Activated CD8-positive, alpha-beta memory T cell treated with anti-CD3 and anti-CD28 coated beads, Interleukin-2, amount 10 ng/mL, durations not matched to agents 7 days and 5 days (primary cell): ENCODE results near the gene C22orf31. TPM values are rescaled to one million over a fixed set of nuclear protein-coding genes. Genes with fewer than 3 reads are reported as not detected.
"Not testable (repeated sequence)": the region's sequence is repeated elsewhere in the genome, so short reads cannot be mapped to it uniquely, and the experiment has no call there.

Experiments
- ATAC-seq: fragments of 150-1000 bp; cut with Tn5 transposase; one replicate; pipeline ENCODE4 v1.10.0; 2021; ENCODE audit warnings: moderate library complexity
- CTCF ChIA-PET: fragments of 350-600 bp; sonication (Branson Sonifier 250); formaldehyde crosslinking; loops from one replicate; lab custom pipeline; 2021; ENCODE audit warnings: antibody characterized with exemption; lab: Charles Lee
- DNase-seq: peaks from one replicate; pipeline ENCODE4 v3.0.0-alpha.2; 2020
- H3K27ac Mint-ChIP-seq: one replicate; pipeline ENCODE4 v1.8.0; 2021; ENCODE audit warnings: mild to moderate bottlenecking, mixed read lengths
- H3K27me3 Mint-ChIP-seq: one replicate; pipeline ENCODE4 v1.8.0; 2021; ENCODE audit warnings: mixed read lengths
- H3K36me3 Mint-ChIP-seq: one replicate; pipeline ENCODE4 v1.8.0; 2021; ENCODE audit warnings: mild to moderate bottlenecking, mixed read lengths
- H3K4me1 Mint-ChIP-seq: one replicate; pipeline ENCODE4 v1.8.0; 2021; ENCODE audit warnings: mixed read lengths
- H3K4me3 Mint-ChIP-seq: one replicate; pipeline ENCODE4 v1.8.0; 2021; ENCODE audit warnings: mild to moderate bottlenecking, moderate library complexity, mixed read lengths
- H3K9me3 Mint-ChIP-seq: one replicate; pipeline ENCODE4 v1.8.0; 2022; ENCODE audit warnings: low read depth, mixed read lengths
- total RNA-seq, 2 experiments: library from RNA; stranded (reverse); gene quantifications; one replicate each; pipeline ENCODE4 v1.2.3, GENCODE V29; 2021

The C22orf31 gene
- total RNA-seq, 2 experiments from 2014 or later = not detected

DNA sequence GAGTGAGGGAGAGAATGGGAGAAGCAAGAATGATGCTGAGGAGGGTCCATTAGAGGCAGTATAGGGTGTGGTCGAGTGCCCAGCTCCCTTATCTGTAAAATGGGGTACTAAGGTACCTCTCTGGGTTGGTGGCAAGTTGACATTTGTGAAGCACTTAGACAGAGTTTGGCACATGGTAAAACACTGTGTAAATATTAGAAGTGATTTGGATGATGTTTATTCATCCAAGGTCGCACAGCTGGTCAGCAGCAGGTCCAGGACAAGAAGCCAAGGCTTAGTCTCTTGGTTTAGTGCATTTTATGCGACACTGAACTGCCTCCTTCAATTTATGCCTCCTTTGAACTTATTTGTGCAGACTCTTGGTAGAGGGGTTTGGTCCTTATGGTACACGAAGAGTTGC, 30.6 kb upstream of the C22orf31 start:
- no peaks in the 10 kb centered on the region for H3K9me3 Mint-ChIP-seq
- H3K36me3 Mint-ChIP-seq = no peaks in the 10 kb centered on the region
- H3K27ac Mint-ChIP-seq = no peak overlapping the region
- H3K4me1 Mint-ChIP-seq = peaks cover 2% of the 10 kb centered on the region
- CTCF ChIA-PET = interaction anchor here (1.0 kb wide), 1 partner anchor 11 kb away, joined by 3 read pairs; no protein-coding TSS in a partner anchor
- peaks cover 55% of the 10 kb centered on the region for H3K27me3 Mint-ChIP-seq
- no peak overlapping the region for H3K4me3 Mint-ChIP-seq
- DNase-seq (no peak), ATAC-seq (no peak)

DNA sequence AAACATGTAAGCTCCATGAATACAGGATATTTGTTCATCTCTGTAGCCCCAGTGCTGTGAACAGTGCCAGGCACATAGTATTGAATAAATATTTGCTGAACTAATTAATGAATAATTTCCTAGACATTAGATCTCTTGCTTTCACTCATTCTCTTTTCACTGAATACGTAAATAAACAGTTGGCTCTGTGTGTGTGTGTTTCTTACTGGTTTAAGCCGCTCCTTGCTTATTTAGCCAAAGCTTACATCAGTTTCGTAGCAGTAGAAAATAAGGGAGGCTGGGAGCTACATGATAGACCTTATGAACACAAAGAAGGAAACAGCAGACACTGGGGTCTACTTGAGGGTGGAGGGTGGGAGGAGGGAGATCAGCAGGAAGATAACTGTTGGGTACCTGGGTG, 28.4 kb upstream of the C22orf31 start:
- CTCF ChIA-PET = no interaction called here
- no peak overlapping the region for H3K4me3 Mint-ChIP-seq
- H3K9me3 Mint-ChIP-seq = no peaks in the 10 kb centered on the region
- no peak overlapping the region for H3K27ac Mint-ChIP-seq
- no peaks in the 10 kb centered on the region for H3K36me3 Mint-ChIP-seq
- ATAC-seq (no peak), DNase-seq (no peak)
- peaks cover 51% of the 10 kb centered on the region for H3K27me3 Mint-ChIP-seq
- H3K4me1 Mint-ChIP-seq = peaks cover 5% of the 10 kb centered on the region

DNA sequence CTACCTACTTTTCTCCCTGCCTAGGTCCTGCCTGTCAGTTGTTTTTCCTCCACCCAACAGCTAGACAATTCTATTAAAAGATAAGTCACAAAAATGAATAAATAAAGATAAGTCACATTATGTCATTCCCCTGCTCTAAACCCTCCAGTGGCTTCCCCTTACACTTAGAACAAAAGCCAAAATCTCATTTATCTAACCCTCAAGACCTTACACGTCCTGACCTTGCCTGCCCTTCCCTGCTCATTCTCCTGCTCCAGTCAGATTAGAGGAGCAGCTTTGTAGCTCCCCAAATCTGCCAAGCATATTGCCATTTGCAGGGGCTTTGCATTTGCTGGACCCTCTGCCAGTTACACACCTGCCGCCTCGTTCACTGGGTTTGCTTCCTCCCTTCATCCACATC, 27.9 kb upstream of the C22orf31 start:
- H3K27ac Mint-ChIP-seq = no peak overlapping the region
- H3K4me3 Mint-ChIP-seq = no peak overlapping the region
- ATAC-seq = no peak
- H3K27me3 Mint-ChIP-seq = peaks cover 54% of the 10 kb centered on the region
- CTCF ChIA-PET = interaction anchor here (0.9 kb wide), 1 partner anchor 10 kb away, joined by 3 read pairs; no protein-coding TSS in a partner anchor
- H3K9me3 Mint-ChIP-seq = no peaks in the 10 kb centered on the region
- DNase-seq = no peak
- H3K36me3 Mint-ChIP-seq = no peaks in the 10 kb centered on the region
- H3K4me1 Mint-ChIP-seq = peaks cover 5% of the 10 kb centered on the region

DNA sequence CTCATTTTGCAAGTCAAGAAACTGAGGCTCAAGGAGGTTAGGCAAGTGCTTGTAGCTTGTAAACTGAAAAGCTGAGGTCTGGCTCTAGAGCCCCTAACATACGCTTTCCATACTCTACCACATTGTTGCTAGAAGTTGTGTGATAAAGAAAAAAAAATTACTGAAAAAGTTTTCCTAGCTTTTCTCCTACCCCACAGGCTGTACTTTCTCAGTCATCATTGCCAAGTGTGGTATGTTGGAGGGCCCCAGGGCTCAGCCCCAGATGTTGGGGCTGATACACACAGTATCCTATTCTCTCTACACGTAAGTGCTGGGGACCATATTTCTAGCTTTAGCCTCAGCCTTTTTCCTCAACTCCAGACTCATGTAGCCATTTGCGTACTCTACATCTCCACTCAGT, 27.2 kb upstream of the C22orf31 start:
- Mint-ChIP-seq H3K27ac (no peak overlapping the region), H3K27me3 (peaks cover 51% of the 10 kb centered on the region), H3K36me3 (no peaks in the 10 kb centered on the region), H3K4me3 (no peak overlapping the region), H3K9me3 (no peaks in the 10 kb centered on the region), H3K4me1 (peaks cover 9% of the 10 kb centered on the region)
- no peak for ATAC-seq
- CTCF ChIA-PET = interaction anchor here (0.9 kb wide), 1 partner anchor 10 kb away, joined by 3 read pairs; no protein-coding TSS in a partner anchor
- no peak for DNase-seq

DNA sequence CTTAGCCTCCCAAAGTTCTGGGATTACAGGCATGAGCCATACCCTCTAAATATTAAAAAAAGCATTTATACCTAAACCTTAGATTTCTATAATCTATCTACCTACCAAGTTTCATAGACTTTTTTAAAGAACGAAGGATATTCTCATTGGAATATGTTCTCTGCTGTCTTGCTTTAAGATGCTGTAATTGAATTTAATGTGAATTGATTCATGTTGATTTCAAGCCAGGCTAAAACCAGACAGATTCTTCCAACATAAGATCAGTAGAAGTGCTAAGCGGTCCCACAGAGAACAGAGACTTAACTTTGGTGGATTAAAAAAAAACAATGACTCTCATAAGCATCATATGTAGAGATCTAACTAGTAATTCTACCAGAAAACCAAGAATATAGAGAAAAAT, 25.4 kb upstream of the C22orf31 start:
- Mint-ChIP-seq H3K4me1 (peaks cover 15% of the 10 kb centered on the region), H3K27ac (no peak overlapping the region), H3K9me3 (no peaks in the 10 kb centered on the region), H3K36me3 (no peaks in the 10 kb centered on the region), H3K4me3 (no peak overlapping the region), H3K27me3 (peaks cover 54% of the 10 kb centered on the region)
- no peak for ATAC-seq
- DNase-seq = no peak
- CTCF ChIA-PET = no interaction called here

DNA sequence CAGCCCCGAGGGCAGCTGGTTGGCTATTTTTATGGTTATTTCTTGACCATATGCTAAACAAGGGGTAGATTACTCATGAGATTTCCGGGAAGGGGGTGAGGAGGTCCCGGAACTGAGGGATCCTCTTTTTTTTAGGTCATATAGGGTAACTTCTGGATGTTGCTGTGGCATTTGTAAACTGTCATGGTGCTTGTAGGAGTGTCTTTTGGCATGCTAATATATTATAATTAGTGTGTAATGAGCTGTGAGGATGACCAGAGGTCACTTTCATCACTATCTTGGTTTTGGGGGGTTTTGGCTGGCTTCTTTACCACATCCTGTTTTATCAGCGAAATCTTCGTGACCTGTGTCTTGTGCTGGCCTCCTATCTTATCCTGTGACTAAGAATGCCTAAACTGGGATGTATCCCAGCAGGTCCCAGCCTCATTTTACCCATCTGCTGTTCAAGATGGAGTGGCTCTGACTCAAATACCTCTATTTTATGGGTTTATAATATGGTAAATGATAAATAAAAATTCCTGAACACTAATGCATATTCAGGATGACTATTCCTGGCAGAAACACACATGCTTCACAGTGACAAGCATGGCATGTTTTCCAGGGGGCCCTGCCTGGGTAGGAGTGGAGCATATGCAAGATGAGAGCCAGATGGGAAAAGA, 22.4 kb upstream of the C22orf31 start:
- DNase-seq = no peak
- Mint-ChIP-seq H3K4me3 (no peak overlapping the region), H3K4me1 (peaks cover 24% of the 10 kb centered on the region), H3K27ac (no peak overlapping the region), H3K36me3 (no peaks in the 10 kb centered on the region), H3K27me3 (peaks cover 57% of the 10 kb centered on the region), H3K9me3 (no peaks in the 10 kb centered on the region)
- CTCF ChIA-PET = no interaction called here
- no peak for ATAC-seq

DNA sequence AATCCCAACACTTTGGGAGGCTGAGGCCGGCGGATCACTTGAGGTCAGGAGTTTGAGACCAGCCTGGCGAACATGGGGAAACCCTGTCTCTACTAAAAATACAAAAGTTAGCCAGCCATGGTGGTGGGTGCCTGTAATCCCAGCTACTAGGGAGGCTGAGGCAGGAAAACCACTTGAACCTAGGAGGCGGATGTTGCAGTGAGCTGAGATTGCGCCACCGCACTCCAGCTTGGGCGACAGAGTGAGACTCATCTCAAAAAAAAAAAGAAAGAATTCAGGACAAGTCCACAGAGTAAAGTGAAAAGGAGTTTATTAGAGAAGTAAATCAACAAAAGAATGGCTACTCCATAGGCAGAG, 21.9 kb upstream of the C22orf31 start:
- H3K9me3 Mint-ChIP-seq, H3K4me3 Mint-ChIP-seq, H3K27ac Mint-ChIP-seq, ATAC-seq, DNase-seq, H3K36me3 Mint-ChIP-seq, CTCF ChIA-PET: not testable (repeated sequence)
- Mint-ChIP-seq H3K4me1 (peaks cover 24% of the 10 kb centered on the region), H3K27me3 (peaks cover 58% of the 10 kb centered on the region)

DNA sequence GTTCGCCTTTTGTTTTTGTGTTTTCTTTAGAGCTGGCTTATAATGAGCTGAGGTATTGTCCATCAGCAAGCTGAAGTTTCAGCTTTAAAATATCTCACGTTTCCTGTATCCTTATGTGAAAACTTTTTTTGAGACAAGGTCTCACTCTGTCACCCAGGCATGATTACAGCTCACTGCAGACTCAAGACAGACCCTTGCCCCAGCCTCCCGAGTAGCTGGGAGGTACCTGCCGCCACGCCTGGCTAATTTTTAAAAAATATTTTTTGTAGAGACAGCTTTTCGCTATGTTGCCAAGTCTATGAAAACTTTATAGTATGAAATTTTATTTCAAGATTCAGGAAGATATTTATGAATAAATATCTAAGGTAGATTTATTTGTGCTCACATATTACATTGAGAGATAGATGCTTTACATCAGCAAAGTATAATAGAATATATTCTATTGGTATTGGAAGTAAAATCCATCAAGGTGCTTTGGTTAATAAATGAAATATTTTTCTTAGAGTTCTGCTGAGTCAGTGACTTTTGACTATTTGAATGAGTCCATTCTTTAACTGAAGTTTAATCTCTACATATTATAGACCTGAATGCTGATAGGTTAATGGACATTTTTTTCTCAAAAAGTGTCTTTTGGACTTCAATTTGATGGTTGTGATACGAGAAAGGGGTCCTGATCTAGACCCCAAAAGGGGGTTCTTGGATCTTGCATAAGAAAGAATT, 21.4 kb upstream of the C22orf31 start:
- H3K27me3 Mint-ChIP-seq = peaks cover 62% of the 10 kb centered on the region
- DNase-seq = no peak
- peaks cover 24% of the 10 kb centered on the region for H3K4me1 Mint-ChIP-seq
- CTCF ChIA-PET = interaction anchor here (1.1 to 1.2 kb wide), 2 partner anchors 8 to 71 kb away, joined by 4 read pairs; no protein-coding TSS in a partner anchor
- H3K9me3 Mint-ChIP-seq = no peaks in the 10 kb centered on the region
- ATAC-seq = no peak
- no peak overlapping the region for H3K4me3 Mint-ChIP-seq
- no peaks in the 10 kb centered on the region for H3K36me3 Mint-ChIP-seq
- no peak overlapping the region for H3K27ac Mint-ChIP-seq

DNA sequence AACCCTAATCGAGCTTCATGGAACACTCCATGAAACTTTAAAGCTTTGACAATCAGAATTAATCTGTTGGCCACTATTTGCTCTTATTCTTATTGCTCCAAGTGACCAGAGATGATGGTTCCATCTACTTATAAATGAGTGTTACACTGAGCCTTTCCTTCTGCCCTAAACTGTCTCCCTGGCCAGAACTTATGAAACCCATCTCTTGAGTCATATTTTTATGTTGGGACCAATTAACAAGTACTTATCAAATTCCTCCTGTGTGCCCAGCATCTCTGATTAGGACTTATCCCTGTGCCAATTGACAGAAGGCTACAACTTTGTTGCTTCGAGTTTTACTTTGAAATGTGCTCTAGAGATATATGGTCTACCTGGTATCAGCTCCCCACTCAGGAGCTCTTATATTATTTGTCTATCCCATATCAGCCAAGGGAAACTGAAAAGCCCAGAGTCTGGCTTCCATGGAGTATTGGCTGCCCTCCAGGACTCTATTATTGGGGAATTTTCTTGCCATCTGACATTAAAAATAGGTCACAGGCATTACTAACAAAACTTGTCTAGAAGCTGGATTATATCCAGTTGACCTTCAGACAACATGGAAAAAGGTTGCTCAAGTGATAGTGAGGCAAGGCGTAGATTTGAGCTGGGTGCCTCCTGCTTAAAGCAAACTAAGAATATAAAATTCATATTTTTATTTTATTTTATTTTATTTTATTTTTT, 20.0 kb upstream of the C22orf31 start:
- Mint-ChIP-seq H3K27me3 (peaks cover 68% of the 10 kb centered on the region), H3K36me3 (no peaks in the 10 kb centered on the region), H3K4me3 (no peak overlapping the region), H3K4me1 (peaks cover 24% of the 10 kb centered on the region), H3K9me3 (no peaks in the 10 kb centered on the region), H3K27ac (no peak overlapping the region)
- no peak for ATAC-seq
- CTCF ChIA-PET = interaction anchor here (1.1 to 1.3 kb wide), 3 partner anchors 9 to 73 kb away, joined by 3 to 4 read pairs (median 4); no protein-coding TSS in a partner anchor
- DNase-seq = no peak

DNA sequence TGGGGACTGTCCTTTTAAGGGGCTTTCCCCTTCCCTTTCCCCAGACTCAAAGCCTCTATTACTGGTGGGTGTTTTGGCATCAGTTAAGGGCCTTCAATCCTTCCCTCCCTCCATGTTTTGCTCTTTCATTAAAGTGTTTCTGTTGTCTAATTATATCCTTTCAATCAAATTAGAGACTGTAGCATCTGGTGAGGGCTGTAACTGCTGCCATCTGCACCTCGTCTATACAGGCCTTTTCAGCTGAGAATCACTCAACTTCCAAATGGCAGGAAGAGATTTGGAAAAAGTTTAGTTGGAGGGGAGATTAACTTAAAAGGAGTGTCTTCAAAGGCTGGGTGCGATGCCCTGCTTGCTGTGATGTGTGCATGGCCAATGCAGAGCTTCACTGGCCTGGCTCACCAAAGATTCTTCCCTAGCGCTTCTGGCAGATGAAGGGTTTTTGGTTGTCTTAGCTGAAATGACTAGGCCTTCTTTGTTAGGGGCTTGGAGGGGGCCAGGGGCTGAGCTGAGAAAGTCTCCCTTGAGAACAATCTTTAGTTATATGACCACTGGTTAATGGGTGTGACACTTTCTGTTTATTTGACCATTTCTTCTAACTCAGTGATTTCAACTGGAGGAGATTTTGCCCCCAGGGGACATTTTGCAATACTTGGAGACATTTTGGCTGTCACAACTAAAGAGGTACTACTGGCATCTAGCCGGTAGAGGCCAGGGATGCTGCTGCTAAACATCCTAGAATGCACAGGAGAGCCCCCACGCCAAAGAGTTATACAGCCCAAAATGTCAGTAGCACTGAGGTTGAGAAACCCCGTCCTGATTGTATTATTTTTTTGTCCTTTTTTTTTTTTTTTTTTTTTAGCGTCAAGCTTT, 18.7 kb upstream of the C22orf31 start:
- ATAC-seq (no peak), DNase-seq (no peak)
- Mint-ChIP-seq H3K27ac (no peak overlapping the region), H3K4me3 (no peak overlapping the region), H3K9me3 (no peaks in the 10 kb centered on the region), H3K27me3 (peaks cover 76% of the 10 kb centered on the region), H3K36me3 (no peaks in the 10 kb centered on the region), H3K4me1 (peaks cover 21% of the 10 kb centered on the region)
- CTCF ChIA-PET = interaction anchor here (0.5 to 1.3 kb wide), 2 partner anchors 12 to 458 kb away, joined by 3 read pairs; no protein-coding TSS in a partner anchor

DNA sequence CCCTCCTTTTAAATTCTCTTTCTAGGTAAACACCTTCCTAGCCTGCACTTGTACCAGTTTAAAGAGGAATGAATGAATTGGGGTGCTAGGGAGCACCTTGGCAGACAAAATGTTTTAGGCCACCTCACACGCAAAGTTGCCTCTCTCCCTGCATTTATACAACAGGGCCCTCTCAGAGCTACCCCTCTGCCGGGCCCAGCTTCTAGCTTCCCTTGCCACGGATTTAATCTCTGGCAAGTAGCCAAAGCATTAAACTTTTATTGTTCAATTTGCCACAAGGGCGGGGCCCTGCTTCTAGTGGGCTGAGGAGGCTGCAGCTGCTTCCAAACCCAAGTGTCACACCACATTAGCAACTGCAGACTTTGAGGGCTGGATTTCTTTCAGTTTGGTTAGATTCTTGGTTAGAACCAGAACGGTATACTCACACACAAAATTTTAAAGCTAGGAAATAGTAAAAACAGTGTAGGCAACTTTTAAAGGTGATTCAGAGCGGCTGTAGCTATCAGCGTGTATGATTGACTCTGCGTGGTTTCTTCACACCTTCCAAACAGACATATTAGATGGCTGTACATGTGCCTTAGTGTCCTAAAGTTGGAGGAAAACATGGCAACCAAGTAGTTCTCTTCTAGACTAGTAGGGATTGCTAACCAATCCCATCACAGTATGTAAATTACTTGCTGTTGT, 17.7 kb upstream of the C22orf31 start:
- ATAC-seq (no peak), DNase-seq (no peak)
- CTCF ChIA-PET = interaction anchor here (1.7 kb wide), 1 partner anchor 75 kb away, joined by 7 read pairs; no protein-coding TSS in a partner anchor
- Mint-ChIP-seq H3K4me3 (no peak overlapping the region), H3K9me3 (no peaks in the 10 kb centered on the region), H3K36me3 (no peaks in the 10 kb centered on the region), H3K27me3 (peaks cover 78% of the 10 kb centered on the region), H3K27ac (no peak overlapping the region), H3K4me1 (peaks cover 21% of the 10 kb centered on the region)

DNA sequence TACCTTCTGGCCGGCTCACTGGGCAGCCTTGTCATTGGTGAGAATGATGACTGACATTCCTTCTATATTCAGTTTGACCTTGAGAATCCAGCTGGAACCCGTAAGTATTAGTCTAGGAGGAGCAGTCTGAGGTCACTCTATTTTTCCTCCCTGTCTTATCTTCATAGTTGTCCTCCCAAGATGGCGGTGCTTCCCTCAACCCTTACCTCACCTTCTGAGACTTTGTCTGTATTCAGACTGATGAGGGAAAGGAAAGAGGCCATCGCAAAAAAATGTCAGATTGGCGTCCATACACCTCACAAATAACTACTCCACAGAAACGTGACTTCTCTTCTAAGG, 17.2 kb upstream of the C22orf31 start:
- H3K36me3 Mint-ChIP-seq = no peaks in the 10 kb centered on the region
- H3K27me3 Mint-ChIP-seq = peaks cover 82% of the 10 kb centered on the region
- CTCF ChIA-PET = interaction anchor here (0.9 to 1.7 kb wide), 2 partner anchors 75 to 166 kb away, joined by 3 to 7 read pairs; no protein-coding TSS in a partner anchor
- DNase-seq (no peak), ATAC-seq (no peak)
- peaks cover 17% of the 10 kb centered on the region for H3K4me1 Mint-ChIP-seq
- H3K4me3 Mint-ChIP-seq = no peak overlapping the region
- H3K27ac Mint-ChIP-seq = no peak overlapping the region
- H3K9me3 Mint-ChIP-seq = no peaks in the 10 kb centered on the region
